K562 (cell line): ENCODE results near the gene MRPL55. TPM values are rescaled to one million over a fixed set of nuclear protein-coding genes. Genes with fewer than 3 reads are reported as not detected.
A peak's percentile ranks its signal among the peaks of the same experiment; 100 is the strongest.

ENCODE experiments used
- ARID2 ChIP-seq: fragments of 450-650 bp; IDR thresholded peaks from 2 replicates; pipeline ENCODE4 v1.6.1; 2017; ENCODE audit warnings: antibody characterized with exemption, mild to moderate bottlenecking
- CREB3L1 ChIP-seq: fragments of 450-650 bp; IDR thresholded peaks from 2 replicates; pipeline ENCODE4 v1.6.1; 2014; ENCODE audit warnings: low read depth, mild to moderate bottlenecking, moderate library complexity, borderline replicate concordance
- ELF1 ChIP-seq: fragments of 200-800 bp; sonication (Bioruptor generic); IDR thresholded peaks from 2 replicates; pipeline ENCODE4 v1.6.1; 2016; ENCODE audit warnings: missing genetic modification characterization, missing compliant biosample characterization
- ETS1 ChIP-seq: conservative IDR thresholded peaks from 2 replicates; pipeline ENCODE4 v1.6.1; 2011; ENCODE audit warnings: low read depth, mild to moderate bottlenecking, low read length; ENCODE audit not compliant: control insufficient read depth
- LCOR ChIP-seq: sonication (generic); formaldehyde crosslinking; IDR thresholded peaks from 2 replicates; pipeline ENCODE4 v1.8.0; 2022; ENCODE audit warnings: mild to moderate bottlenecking, missing genetic modification reagents
- MAZ ChIP-seq, 2 experiments: fragments of 450-650 bp in 1 of 2; sonication (generic) in 1 of 2; formaldehyde crosslinking; IDR thresholded peaks in 1 of 2; conservative IDR thresholded peaks in 1 of 2; 2 replicates each; pipeline versions ENCODE4 v1.4.0 to v1.5.0; 2020; ENCODE audit warnings: mild to moderate bottlenecking in 1 of 2, missing genetic modification reagents in 1 of 2
- MTA1 ChIP-seq: fragments of 450-650 bp; IDR thresholded peaks from 2 replicates; pipeline ENCODE4 v1.6.1; 2017; ENCODE audit warnings: borderline replicate concordance
- NEUROD1 ChIP-seq: fragments of 150-350 bp; IDR thresholded peaks from 2 replicates; pipeline ENCODE4 v1.6.1; 2014; ENCODE audit warnings: borderline replicate concordance, low read length, low read depth; ENCODE audit not compliant: partially characterized antibody
- SLC30A9 ChIP-seq: fragments of 250-450 bp; sonication (Bioruptor Pico); IDR thresholded peaks from 2 replicates; pipeline ENCODE4 v1.8.0; 2022; ENCODE audit warnings: mild to moderate bottlenecking, moderate library complexity
- SMAD4 ChIP-seq: fragments of 250-450 bp; sonication (Bioruptor Pico); conservative IDR thresholded peaks from 2 replicates; pipeline ENCODE4 v1.8.0; 2021; ENCODE audit warnings: inconsistent platforms, mild to moderate bottlenecking, moderate library complexity
- SP1 ChIP-seq: sonication (generic); formaldehyde crosslinking; IDR thresholded peaks from 2 replicates; pipeline ENCODE4 v1.8.1; 2022; ENCODE audit warnings: mild to moderate bottlenecking, missing genetic modification reagents
- TAF7 ChIP-seq: fragments of 450-650 bp; IDR thresholded peaks from 2 replicates; pipeline ENCODE4 v1.6.1; 2016; ENCODE audit warnings: missing genetic modification characterization, missing compliant biosample characterization
- TOE1 ChIP-seq, 2 experiments: fragments of 450-650 bp in 1 of 2; sonication (generic) in 1 of 2; formaldehyde crosslinking in 1 of 2; IDR thresholded peaks; 2 replicates each; pipeline versions ENCODE4 v1.7.1 to v1.8.0; 2016 to 2022; ENCODE audit warnings: borderline replicate concordance in 2 of 2, mild to moderate bottlenecking in 2 of 2, antibody characterized with exemption in 1 of 2, inconsistent platforms in 1 of 2, low read depth in 1 of 2, missing genetic modification reagents in 1 of 2, moderate library complexity in 1 of 2
- YY1 ChIP-seq, 3 experiments: IDR thresholded peaks; 2 replicates each; pipeline ENCODE4 v1.6.1; 2011; ENCODE audit warnings: low read length in 2 of 3, mild to moderate bottlenecking in 2 of 3, moderate library complexity in 2 of 3, borderline replicate concordance in 1 of 3, control low read depth in 1 of 3, low read depth in 1 of 3; ENCODE audit not compliant: insufficient read depth in 3 of 3, insufficient replicate concordance in 2 of 3, control insufficient read depth in 1 of 3, insufficient read length in 1 of 3; ENCODE audit errors: extremely low read depth in 1 of 3
- ZBED1 ChIP-seq: IDR thresholded peaks from 2 replicates; pipeline ENCODE4 v1.6.1; 2014
- ZKSCAN1 ChIP-seq: fragments of 150-350 bp; IDR thresholded peaks from 2 replicates; pipeline ENCODE4 v1.6.1; 2016; ENCODE audit warnings: low read depth, low read length
- ZNF232 ChIP-seq: sonication (generic); formaldehyde crosslinking; IDR thresholded peaks from 2 replicates; pipeline ENCODE4 v1.8.0; 2022; ENCODE audit warnings: mild to moderate bottlenecking, missing genetic modification reagents
- polyA plus RNA-seq, 8 experiments: library from polyadenylated mRNA; depleted of rRNA in 4 of 8; stranded (reverse) in 5 of 8; unstranded in 3 of 8; fragments of >200 nt; fragmentation: Nextera tagmentation in 2 of 8; fragmentation: Illumina TruSeq in 1 of 8; extraction: Ambion mirVana in 2 of 8; extraction: Trizol in 1 of 8; gene quantifications; 2 replicates each; pipeline versions ENCODE4 v1.2.1 to v1.2.3, GENCODE V29; 2011 to 2014; ENCODE audit warnings: inconsistent platforms in 1 of 8, missing spikeins in 1 of 8
- total RNA-seq, 7 experiments: library from RNA; depleted of rRNA in 6 of 7; stranded (reverse); fragments of >200 nt in 6 of 7; fragmentation: Illumina TruSeq in 2 of 7; extraction: Trizol in 2 of 7; gene quantifications; 2 replicates each; pipeline versions ENCODE4 v1.2.1 to v1.2.3, GENCODE V29; 2011 to 2021; ENCODE audit warnings: low replicate concordance in 1 of 7
- TF ChIP-seq, protein P1 (sequence below): fragments of 450-650 bp; IDR thresholded peaks from 2 replicates; pipeline ENCODE4 v1.7.1; 2018; ENCODE audit warnings: mild to moderate bottlenecking, low read depth; ENCODE audit not compliant: partially characterized antibody
- TF ChIP-seq, protein P2 (sequence below): sonication (generic); formaldehyde crosslinking; IDR thresholded peaks from 2 replicates; pipeline ENCODE4 v1.8.0; 2023; ENCODE audit warnings: mild to moderate bottlenecking, missing genetic modification reagents

MRPL55 gene
- total and polyA plus RNA-seq, 9 of the 15 experiments (the other 6 are each of a cell fraction or from before 2014, with no cell fraction given), result 34.9 to 228 (median 81.0) TPM

GRCh38 chr1:228139931-228140723, 31.0 kb upstream of the MRPL55 start, which contains the start of gene GUK1 (continued):
- TF ChIP-seq, protein P1, sequence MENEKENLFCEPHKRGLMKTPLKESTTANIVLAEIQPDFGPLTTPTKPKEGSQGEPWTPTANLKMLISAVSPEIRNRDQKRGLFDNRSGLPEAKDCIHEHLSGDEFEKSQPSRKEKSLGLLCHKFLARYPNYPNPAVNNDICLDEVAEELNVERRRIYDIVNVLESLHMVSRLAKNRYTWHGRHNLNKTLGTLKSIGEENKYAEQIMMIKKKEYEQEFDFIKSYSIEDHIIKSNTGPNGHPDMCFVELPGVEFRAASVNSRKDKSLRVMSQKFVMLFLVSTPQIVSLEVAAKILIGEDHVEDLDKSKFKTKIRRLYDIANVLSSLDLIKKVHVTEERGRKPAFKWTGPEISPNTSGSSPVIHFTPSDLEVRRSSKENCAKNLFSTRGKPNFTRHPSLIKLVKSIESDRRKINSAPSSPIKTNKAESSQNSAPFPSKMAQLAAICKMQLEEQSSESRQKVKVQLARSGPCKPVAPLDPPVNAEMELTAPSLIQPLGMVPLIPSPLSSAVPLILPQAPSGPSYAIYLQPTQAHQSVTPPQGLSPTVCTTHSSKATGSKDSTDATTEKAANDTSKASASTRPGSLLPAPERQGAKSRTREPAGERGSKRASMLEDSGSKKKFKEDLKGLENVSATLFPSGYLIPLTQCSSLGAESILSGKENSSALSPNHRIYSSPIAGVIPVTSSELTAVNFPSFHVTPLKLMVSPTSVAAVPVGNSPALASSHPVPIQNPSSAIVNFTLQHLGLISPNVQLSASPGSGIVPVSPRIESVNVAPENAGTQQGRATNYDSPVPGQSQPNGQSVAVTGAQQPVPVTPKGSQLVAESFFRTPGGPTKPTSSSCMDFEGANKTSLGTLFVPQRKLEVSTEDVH, result peak; percentile 75
- peak; percentile 92 for TF ChIP-seq ELF1 (tag)
- peak; percentile 98 for TF ChIP-seq MTA1
- TF ChIP-seq SLC30A9 (CRISPR knock-in tag), result no peak
- TF ChIP-seq ETS1, result peak; percentile 93
- 0 out of 2 replicates have a peak, but pooled peaks have one; percentile 11 for TF ChIP-seq ARID2
- TF ChIP-seq ZKSCAN1, result 0 out of 2 replicates have a peak, but pooled peaks have one; percentile 6
- peak; percentile 100 for TF ChIP-seq SP1 (CRISPR knock-in tag)
- TF ChIP-seq YY1 (IDR thresholded peaks at IDR 0.05; ENCODE audit: borderline replicate concordance in 1 of 3, control insufficient read depth in 1 of 3, extremely low read depth in 1 of 3, insufficient read depth in 3 of 3, insufficient read length in 1 of 3, insufficient replicate concordance in 2 of 3, low read depth in 1 of 3, low read length in 2 of 3), result peak in 2 of 3 experiments; percentile 74 to 83
- TF ChIP-seq CREB3L1, result peak; percentile 90
- no peak; the same call in 1 of the 2 replicates for TF ChIP-seq ZNF232 (CRISPR knock-in tag)
- TF ChIP-seq TAF7 (tag), result peak; percentile 65
- TF ChIP-seq TOE1 (IDR thresholded peaks at IDR 0.05; ENCODE audit: borderline replicate concordance), result peak; percentile 74; the same call in 1 of the 2 replicates
- no peak for TF ChIP-seq TOE1 (CRISPR knock-in tag; IDR thresholded peaks at IDR 0.05; ENCODE audit: borderline replicate concordance, low read depth)
- TF ChIP-seq SMAD4 (CRISPR knock-in tag), result peak; percentile 83
- peak; percentile 13 for TF ChIP-seq NEUROD1
- TF ChIP-seq, protein P2, sequence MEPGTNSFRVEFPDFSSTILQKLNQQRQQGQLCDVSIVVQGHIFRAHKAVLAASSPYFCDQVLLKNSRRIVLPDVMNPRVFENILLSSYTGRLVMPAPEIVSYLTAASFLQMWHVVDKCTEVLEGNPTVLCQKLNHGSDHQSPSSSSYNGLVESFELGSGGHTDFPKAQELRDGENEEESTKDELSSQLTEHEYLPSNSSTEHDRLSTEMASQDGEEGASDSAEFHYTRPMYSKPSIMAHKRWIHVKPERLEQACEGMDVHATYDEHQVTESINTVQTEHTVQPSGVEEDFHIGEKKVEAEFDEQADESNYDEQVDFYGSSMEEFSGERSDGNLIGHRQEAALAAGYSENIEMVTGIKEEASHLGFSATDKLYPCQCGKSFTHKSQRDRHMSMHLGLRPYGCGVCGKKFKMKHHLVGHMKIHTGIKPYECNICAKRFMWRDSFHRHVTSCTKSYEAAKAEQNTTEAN (CRISPR knock-in tag), result peak; percentile 54; the same call in 1 of the 2 replicates
- peak; percentile 86 to 95 for TF ChIP-seq MAZ (CRISPR knock-in tag; conservative IDR thresholded peaks at IDR 0.05 in 1 of 2, IDR thresholded peaks at IDR 0.05 in 1 of 2)
- peak; percentile 99 for TF ChIP-seq ZBED1
- TF ChIP-seq LCOR (CRISPR knock-in tag), result 0 out of 2 replicates have a peak, but pooled peaks have one; percentile 50
